ENCODE results near the gene ASCL2.

- TF ChIP-seq CTCF (conservative IDR thresholded peaks at IDR 0.05; ENCODE audit: low read length), result no peak
- TF ChIP-seq EZH2phosphoT487 (IDR thresholded peaks at IDR 0.05; ENCODE audit: borderline replicate concordance, low read depth, low read length), result no peak
Observed at GRCh38 chr11:2259466-2259830, 10.9 kb downstream of the ASCL2 start.
